KBM-7 (cell line): Measurements from ENCODE around the gene PPP1R1C.
"Not testable (repeated sequence)": the region's sequence is repeated elsewhere in the genome, so short reads cannot be mapped to it uniquely, and the experiment has no call there.

Source experiments
- DNase-seq: peaks from one replicate; pipeline ENCODE4 v3.0.0-alpha.2; 2015
- in situ Hi-C: fragments of 300-500 bp; cut with MboI; formaldehyde crosslinking; loops from 2 replicates; pipeline ENCODE4 v1.14.3; 2020; ENCODE audit warnings: low sequenced_read_pairs, low pct_unique_long_range_greater_than_20kb, mixed read lengths

The PPP1R1C gene

DNA sequence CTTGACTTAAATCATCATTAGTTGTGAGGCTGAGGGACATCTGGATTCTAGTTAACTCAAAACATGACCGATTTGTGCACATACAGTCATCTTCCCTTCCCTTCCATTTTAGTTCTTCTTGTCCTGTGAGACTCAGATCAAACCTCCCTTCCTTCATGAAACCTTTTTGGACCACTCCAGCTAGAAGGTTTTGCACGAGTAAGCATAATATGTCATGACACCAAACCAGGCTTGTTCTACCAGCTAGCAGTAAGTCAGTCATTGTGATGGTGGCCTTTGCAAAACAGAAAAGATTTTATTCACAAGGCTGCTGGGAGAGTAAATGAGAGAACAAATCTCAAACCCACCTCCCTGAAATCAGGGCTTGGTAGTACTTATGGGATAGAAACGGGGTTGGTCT is 14.3 kb downstream of the PPP1R1C start:
- no peak for DNase-seq
- in situ Hi-C loops: no loop called here

DNA sequence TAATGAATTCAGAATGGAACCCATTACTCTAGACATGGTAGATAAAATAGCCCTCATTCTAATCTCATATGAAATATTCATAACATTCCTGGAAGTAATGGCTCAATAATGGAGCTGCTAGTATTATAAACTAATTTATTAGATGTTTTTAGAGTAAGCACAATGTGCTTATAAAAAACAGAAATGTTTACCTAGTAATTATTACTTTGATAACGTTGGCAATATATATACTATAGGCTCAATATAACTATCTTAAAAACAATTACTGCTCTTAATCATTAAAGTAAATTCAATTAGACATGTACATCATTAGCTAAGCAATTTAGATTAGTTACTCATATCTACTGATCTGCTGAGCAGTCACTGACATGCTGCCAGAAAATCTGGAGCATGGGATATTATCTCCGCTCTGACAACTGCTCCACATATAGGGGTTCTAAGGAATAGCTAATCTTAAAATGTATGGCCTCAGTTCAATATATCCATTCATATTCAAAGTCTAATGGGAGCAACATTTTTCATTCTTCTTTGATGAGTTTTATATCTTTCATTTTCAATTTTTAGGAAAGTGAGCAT is 19.4 kb downstream of the PPP1R1C start:
- DNase-seq: no peak
- in situ Hi-C loops: no loop called here

- in situ Hi-C loops: no loop called here
- no peak for DNase-seq
Observed at GRCh38 chr2:182006595-182007341, 21.1 kb downstream of the PPP1R1C start.

DNA sequence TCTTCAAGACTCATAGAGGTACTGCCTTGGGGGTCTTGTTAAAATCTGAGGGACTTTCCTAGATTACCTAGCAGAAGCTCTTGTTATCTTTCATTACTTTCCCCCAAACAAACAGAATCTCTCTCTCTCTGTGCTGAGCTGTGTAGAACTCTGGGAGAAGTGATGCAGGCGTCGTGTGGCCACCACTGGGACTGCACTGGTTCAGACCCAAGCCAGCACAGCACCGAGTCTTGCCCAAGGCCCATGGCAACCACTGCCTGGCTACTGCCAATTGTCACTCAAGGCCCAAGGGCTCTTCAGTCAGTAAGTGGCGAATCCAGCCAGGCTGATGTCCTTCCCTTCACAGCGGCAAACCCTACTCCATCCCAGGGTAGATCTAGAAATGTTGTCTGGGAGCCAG is 28.6 kb downstream of the PPP1R1C start:
- in situ Hi-C loops: no loop called here
- DNase-seq: no peak

DNA sequence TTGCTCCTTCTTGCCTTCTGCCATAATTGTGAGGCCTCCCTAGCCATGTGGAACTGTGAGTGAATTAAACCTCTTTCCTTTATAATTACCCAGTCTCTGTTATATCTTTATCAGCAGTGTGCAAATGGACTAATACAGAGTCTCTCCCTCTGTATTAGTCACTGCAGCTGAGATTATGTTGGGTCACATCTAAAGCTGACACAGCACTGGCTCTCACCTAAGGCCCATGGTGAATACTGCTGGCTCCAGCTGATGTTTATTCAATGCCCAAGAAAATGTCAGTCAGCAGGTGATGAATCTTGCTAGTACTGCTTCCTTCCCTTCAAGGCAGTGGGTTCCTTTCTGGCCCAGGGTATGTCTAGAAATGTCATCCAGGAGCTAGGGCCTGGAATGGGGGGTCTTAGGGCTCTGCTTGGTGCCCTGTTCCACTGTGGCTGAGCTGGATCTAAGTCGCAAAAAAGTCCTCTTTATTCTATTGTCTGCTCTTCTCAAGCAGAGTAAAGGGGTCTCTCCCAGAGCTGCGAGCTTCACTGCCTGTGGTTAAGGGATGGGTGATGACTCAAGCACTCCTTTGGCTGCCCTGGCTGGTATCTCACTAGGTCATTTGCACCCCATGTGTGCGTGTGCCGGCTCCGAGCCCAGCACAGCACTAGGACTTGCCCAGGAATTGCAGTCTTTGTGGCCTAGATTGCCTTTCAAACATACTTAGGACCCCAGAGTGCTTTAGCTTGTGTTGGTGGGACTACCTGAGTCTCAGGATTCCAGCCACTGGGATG is 29.9 kb downstream of the PPP1R1C start:
- in situ Hi-C loops: no loop called here

GRCh38 chr2:182018218-182018617 is 32.6 kb downstream of the PPP1R1C start:
- in situ Hi-C loops: no loop called here
- no peak for DNase-seq

More for the DNA sequence above, 29.9 kb downstream of the PPP1R1C start:
- DNase-seq: no peak

DNA sequence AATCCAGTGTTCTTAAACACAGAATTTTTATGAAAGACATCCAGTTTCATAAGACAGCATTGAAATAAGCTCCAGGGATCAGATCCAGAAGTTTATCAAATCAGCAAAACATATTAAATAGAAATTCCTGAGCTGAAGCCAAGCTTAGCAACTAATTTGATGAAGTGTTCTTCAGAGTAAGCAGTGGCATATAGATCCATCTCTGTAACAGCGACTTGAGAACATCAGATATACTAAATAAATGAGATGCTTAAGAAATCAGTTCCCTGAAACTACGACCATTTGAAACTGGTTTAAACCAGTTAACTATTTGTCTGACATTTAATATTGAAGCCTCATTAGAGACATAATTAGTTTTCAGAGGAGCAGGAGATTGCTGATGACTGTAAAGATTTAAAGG is 34.1 kb downstream of the PPP1R1C start:
- in situ Hi-C loops: no loop called here
- DNase-seq: no peak

- in situ Hi-C loops: no loop called here
- no peak for DNase-seq
Observed at GRCh38 chr2:182020286-182021070, 34.8 kb downstream of the PPP1R1C start.

DNA sequence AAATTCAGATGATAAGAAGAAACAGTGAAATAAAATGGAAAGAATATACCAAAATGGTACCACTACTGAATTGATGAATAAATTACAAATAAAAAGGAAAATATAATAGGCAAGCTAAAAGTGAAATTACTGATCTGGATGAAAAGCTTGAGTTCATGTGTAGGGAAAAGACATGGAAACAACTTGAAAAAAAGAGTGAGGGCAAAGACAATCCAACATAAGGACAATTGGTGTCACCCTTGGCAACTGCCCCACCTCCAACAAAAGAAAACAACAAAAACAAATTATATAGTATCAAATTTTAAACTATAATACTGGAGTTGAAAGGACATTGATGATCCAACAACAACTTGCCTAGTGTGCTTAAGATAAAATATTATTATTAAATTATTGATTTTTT is 37.6 kb downstream of the PPP1R1C start:
- in situ Hi-C loops: no loop called here
- no peak for DNase-seq

DNA sequence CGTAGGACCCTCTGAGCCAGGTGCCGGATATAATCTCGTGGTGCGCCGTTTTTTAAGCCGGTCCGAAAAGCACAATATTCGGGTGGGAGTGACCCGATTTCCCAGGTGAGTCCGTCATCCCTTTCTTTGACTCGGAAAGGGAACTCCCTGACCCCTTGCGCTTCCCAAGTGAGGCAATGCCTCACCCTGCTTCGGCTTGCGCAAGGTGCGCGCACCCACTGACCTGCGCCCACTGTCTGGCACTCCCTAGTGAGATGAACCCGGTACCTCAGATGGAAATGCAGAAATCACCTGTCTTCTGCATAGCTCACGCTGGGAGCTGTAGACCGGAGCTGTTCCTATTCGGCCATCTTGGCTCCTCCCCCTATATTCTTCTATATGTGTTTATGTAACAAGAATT is 45.2 kb downstream of the PPP1R1C start:
- in situ Hi-C loops, DNase-seq: not testable (repeated sequence)

DNA sequence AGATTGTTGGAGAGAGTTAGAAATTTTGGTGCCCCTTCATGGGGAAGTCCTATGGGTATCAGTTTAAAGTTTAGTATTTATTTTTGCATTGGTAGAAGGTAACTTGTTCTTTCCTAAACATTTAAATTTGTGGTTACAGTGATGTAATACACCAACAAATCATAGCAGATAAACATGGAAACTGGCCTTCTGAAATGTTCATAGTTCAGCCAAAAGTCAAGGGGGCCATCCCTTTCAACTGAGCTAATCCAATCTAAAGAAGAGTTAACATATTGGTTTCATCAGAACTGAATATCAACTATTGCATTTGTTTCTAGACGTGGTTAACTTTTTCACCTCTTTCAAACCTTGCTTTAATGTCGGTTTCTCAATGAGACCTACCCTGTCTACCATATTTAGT is 46.3 kb downstream of the PPP1R1C start:
- in situ Hi-C loops: no loop called here

GRCh38 chr2:182033449-182033848 is 47.8 kb downstream of the PPP1R1C start:
- no peak for DNase-seq
- in situ Hi-C loops: no loop called here

More for the DNA sequence above, 46.3 kb downstream of the PPP1R1C start:
- DNase-seq: no peak

DNA sequence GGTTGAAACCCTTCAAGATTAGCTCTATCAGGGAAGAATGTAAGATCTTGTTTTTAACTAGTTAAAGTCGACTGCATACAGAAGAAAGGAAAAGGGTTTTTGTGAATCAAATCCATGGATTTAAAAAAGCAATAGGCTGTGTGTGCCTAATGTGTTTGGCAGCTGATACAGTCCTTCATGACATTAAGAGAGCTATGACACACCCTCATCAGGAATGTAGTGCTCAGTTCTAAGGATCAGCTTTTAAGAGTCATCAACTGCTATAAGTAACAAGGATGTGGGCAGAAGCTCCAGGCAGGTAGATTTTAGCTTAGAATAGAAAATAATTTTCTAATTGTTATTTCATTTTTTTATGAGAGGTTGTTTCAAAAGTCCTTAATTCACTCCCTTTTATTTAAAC is 52.9 kb downstream of the PPP1R1C start:
- no peak for DNase-seq
- in situ Hi-C loops: no loop called here

GRCh38 chr2:182043021-182043420 is 57.4 kb downstream of the PPP1R1C start:
- in situ Hi-C loops: no loop called here
- no peak for DNase-seq

GRCh38 chr2:182043861-182044260 is 58.2 kb downstream of the PPP1R1C start:
- in situ Hi-C loops: no loop called here
- no peak for DNase-seq

GRCh38 chr2:182047544-182047943 is 61.9 kb downstream of the PPP1R1C start:
- DNase-seq: no peak
- in situ Hi-C loops: no loop called here

- no peak for DNase-seq
- in situ Hi-C loops: no loop called here
Observed at GRCh38 chr2:182048088-182048487, 62.4 kb downstream of the PPP1R1C start.

GRCh38 chr2:182048621-182049020 is 63.0 kb downstream of the PPP1R1C start:
- in situ Hi-C loops: no loop called here
- DNase-seq: no peak

DNA sequence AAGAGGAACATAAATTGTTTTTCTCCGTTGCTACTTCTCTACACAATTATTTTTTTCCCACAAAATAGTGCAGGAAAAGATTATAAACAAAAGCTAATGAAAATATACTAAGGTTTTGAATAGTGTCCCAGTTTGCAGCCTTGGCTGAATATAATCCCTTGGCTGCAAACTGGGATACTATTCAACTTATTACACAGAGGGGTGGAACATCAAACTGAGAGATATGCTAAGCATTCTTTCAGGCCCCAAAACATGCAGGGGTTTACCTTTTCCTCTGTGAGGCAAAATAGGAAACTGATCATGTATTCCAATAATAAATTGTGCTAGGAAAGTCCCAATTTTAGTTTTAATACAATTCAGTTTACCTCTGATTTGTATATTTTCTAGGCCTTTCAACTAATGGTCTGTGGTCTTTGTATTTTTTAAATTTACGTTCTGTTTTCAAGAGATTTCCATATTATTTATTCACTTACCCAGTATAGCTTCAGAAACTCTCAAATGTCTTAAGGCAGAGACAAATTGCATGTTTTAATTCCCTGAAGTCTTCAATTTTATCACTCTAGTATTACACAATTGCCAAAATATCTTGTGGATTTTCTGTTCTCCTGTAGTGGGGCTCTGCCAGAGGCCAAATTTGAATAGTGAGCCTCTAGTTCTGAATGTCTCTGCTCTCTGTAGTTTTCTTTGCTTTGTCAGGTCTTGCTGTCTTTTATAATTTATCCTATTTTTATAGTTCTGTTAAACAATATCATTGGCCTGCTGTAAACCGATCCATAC is 63.9 kb downstream of the PPP1R1C start:
- DNase-seq: no peak
- in situ Hi-C loops: no loop called here
